DMS114 treated with DMSO at 0.1 percent for 48 hours (cell line): ENCODE data around the gene IFT172.
"Not testable (repeated sequence)": the region's sequence is repeated elsewhere in the genome, so short reads cannot be mapped to it uniquely, and the experiment has no call there.

ENCODE experiments used
- DNase-seq: peaks from one replicate; lab custom pipeline; 2025; ENCODE audit not compliant: unreplicated experiment; lab: John Stamatoyannopoulos, UW

The IFT172 gene

GRCh38 chr2:27428213-27428977 lies 61.1 kb downstream of the IFT172 start, which contains the start of gene NRBP1:
TSS of gene NRBP1 (plus strand) at chr2:27428631. CDS start at chr2:27433274, 4,643 bp downstream.
- DNase-seq = peak; percentile 78

- DNase-seq = no peak
These were observed 61.7 kb downstream of the IFT172 start for GRCh38 chr2:27427863-27428212.

- DNase-seq = not testable (repeated sequence)
These were observed 64.5 kb downstream of the IFT172 start for GRCh38 chr2:27425039-27425438.

GRCh38 chr2:27422958-27423357 lies 66.6 kb downstream of the IFT172 start:
- no peak for DNase-seq

GRCh38 chr2:27421660-27422250 lies 67.8 kb downstream of the IFT172 start:
- DNase-seq = no peak

GRCh38 chr2:27420996-27421395 lies 68.5 kb downstream of the IFT172 start:
- DNase-seq = no peak

GRCh38 chr2:27416151-27416550 lies 73.4 kb downstream of the IFT172 start:
- DNase-seq = no peak

GRCh38 chr2:27412419-27413152 lies 77.0 kb downstream of the IFT172 start:
- DNase-seq = no peak

GRCh38 chr2:27409321-27410073 lies 80.0 kb downstream of the IFT172 start, which contains the start of gene PPM1G:
TSS of gene PPM1G (minus strand) at chr2:27409591. CDS start at chr2:27409422, 169 bp downstream.
- peak; percentile 87 for DNase-seq

- no peak for DNase-seq
These were observed 80.8 kb downstream of the IFT172 start for GRCh38 chr2:27408601-27409320.

- peak; percentile 40 for DNase-seq
These were observed 81.6 kb downstream of the IFT172 start for GRCh38 chr2:27407798-27408491.

- DNase-seq = no peak
These were observed 89.0 kb downstream of the IFT172 start for GRCh38 chr2:27400348-27401135.

GRCh38 chr2:27398962-27399361 lies 90.6 kb downstream of the IFT172 start:
- no peak for DNase-seq
